GM12872 (cell line): ENCODE data around the gene MAX.

ENCODE experiments used
- CTCF ChIP-seq: IDR thresholded peaks from 3 replicates; pipeline ENCODE4 v1.5.1; 2011; ENCODE audit warnings: low read depth, mild to moderate bottlenecking, low read length, moderate library complexity; ENCODE audit not compliant: insufficient read depth

Gene MAX

GRCh38 chr14:65065719-65066118 lies 36.6 kb downstream of the MAX start:
- TF ChIP-seq CTCF: no peak

GRCh38 chr14:65062096-65063075 lies 39.9 kb downstream of the MAX start:
- TF ChIP-seq CTCF: no peak

GRCh38 chr14:65057695-65058094 lies 44.6 kb downstream of the MAX start:
- no peak for TF ChIP-seq CTCF

- TF ChIP-seq CTCF: no peak
Observed at GRCh38 chr14:65054471-65055085, 47.7 kb downstream of the MAX start.

- no peak for TF ChIP-seq CTCF
Observed at GRCh38 chr14:65053466-65053865, 48.9 kb downstream of the MAX start.

GRCh38 chr14:65052832-65053231 lies 49.5 kb downstream of the MAX start:
- TF ChIP-seq CTCF: no peak

- TF ChIP-seq CTCF: no peak
Observed at GRCh38 chr14:65045709-65046108, 56.6 kb downstream of the MAX start.
